Measurements from ENCODE around the gene CACNA1C.
"Not testable (repeated sequence)": the region's sequence is repeated elsewhere in the genome, so short reads cannot be mapped to it uniquely, and the experiment has no call there.

Gene CACNA1C

GRCh38 chr12:2461645-2462044 is 408.9 kb downstream of the CACNA1C start:
- no peak for FAIRE-seq

- no peak for FAIRE-seq
These were observed 409.3 kb downstream of the CACNA1C start for GRCh38 chr12:2462087-2462486.

- FAIRE-seq: no peak
These were observed 410.9 kb downstream of the CACNA1C start for GRCh38 chr12:2463719-2464118.

- no peak for FAIRE-seq
These were observed 412.9 kb downstream of the CACNA1C start for GRCh38 chr12:2465681-2466080.

GRCh38 chr12:2466211-2466610 is 413.4 kb downstream of the CACNA1C start:
- no peak for FAIRE-seq

- FAIRE-seq: no peak
These were observed 414.8 kb downstream of the CACNA1C start for GRCh38 chr12:2467447-2468195.

- no peak for FAIRE-seq
These were observed 423.2 kb downstream of the CACNA1C start for GRCh38 chr12:2475984-2476383.

- FAIRE-seq: no peak
These were observed 424.4 kb downstream of the CACNA1C start for GRCh38 chr12:2477009-2477766.

GRCh38 chr12:2479851-2480535 is 427.2 kb downstream of the CACNA1C start:
- no peak for FAIRE-seq

GRCh38 chr12:2481346-2481745 is 428.6 kb downstream of the CACNA1C start:
- no peak for FAIRE-seq

GRCh38 chr12:2481951-2482350 is 429.2 kb downstream of the CACNA1C start:
- no peak for FAIRE-seq

GRCh38 chr12:2482938-2483660 is 430.3 kb downstream of the CACNA1C start:
- FAIRE-seq: no peak

- FAIRE-seq: no peak
These were observed 430.9 kb downstream of the CACNA1C start for GRCh38 chr12:2483713-2484112.

GRCh38 chr12:2484141-2484776 is 431.5 kb downstream of the CACNA1C start:
- FAIRE-seq: no peak

- FAIRE-seq: no peak
These were observed 432.9 kb downstream of the CACNA1C start for GRCh38 chr12:2485681-2486080.

- no peak for FAIRE-seq
These were observed 434.0 kb downstream of the CACNA1C start for GRCh38 chr12:2486796-2487195.

- FAIRE-seq: no peak
These were observed 434.5 kb downstream of the CACNA1C start for GRCh38 chr12:2487278-2487677.

GRCh38 chr12:2488131-2488530 is 435.3 kb downstream of the CACNA1C start:
- FAIRE-seq: no peak

- FAIRE-seq: no peak
These were observed 435.8 kb downstream of the CACNA1C start for GRCh38 chr12:2488596-2488995.

GRCh38 chr12:2489275-2489674 is 436.5 kb downstream of the CACNA1C start:
- no peak for FAIRE-seq

- FAIRE-seq: no peak
These were observed 438.0 kb downstream of the CACNA1C start for GRCh38 chr12:2490831-2491230.

GRCh38 chr12:2491349-2491748 is 438.6 kb downstream of the CACNA1C start:
- not testable (repeated sequence) for FAIRE-seq
